ENCODE data around the gene CCNJL.
"Not testable (repeated sequence)": the region's sequence is repeated elsewhere in the genome, so short reads cannot be mapped to it uniquely, and the experiment has no call there.

Gene CCNJL

GRCh38 chr5:160253441-160253840, 58.9 kb downstream of the CCNJL start:
- DNase-seq (ENCODE audit: low spot score), result no peak

GRCh38 chr5:160252916-160253315, 59.4 kb downstream of the CCNJL start:
- no peak for TF ChIP-seq CTCF (IDR thresholded peaks at IDR 0.05; ENCODE audit: extremely low read depth, missing control alignments)
- no peak for DNase-seq (ENCODE audit: low spot score)

More at GRCh38 chr5:160253441-160253840, 58.9 kb downstream of the CCNJL start:
- TF ChIP-seq CTCF (IDR thresholded peaks at IDR 0.05; ENCODE audit: extremely low read depth, missing control alignments), result no peak

GRCh38 chr5:160251406-160252155, 60.8 kb downstream of the CCNJL start:
- no peak for DNase-seq (ENCODE audit: low spot score)
- TF ChIP-seq CTCF (IDR thresholded peaks at IDR 0.05; ENCODE audit: extremely low read depth, missing control alignments), result no peak

- no peak for TF ChIP-seq CTCF (IDR thresholded peaks at IDR 0.05; ENCODE audit: extremely low read depth, missing control alignments)
- no peak for DNase-seq (ENCODE audit: low spot score)
Measured at GRCh38 chr5:160250826-160251225, 61.5 kb downstream of the CCNJL start.

- no peak for DNase-seq (ENCODE audit: low spot score)
- no peak for TF ChIP-seq CTCF (IDR thresholded peaks at IDR 0.05; ENCODE audit: extremely low read depth, missing control alignments)
Measured at GRCh38 chr5:160250226-160250625, 62.1 kb downstream of the CCNJL start.

GRCh38 chr5:160249570-160249969, 62.8 kb downstream of the CCNJL start:
- DNase-seq (ENCODE audit: low spot score), result not testable (repeated sequence)

- DNase-seq (ENCODE audit: low spot score), result no peak
- TF ChIP-seq CTCF (IDR thresholded peaks at IDR 0.05; ENCODE audit: extremely low read depth, missing control alignments), result no peak
Measured at GRCh38 chr5:160245506-160246086, 66.8 kb downstream of the CCNJL start.

- no peak for TF ChIP-seq CTCF (IDR thresholded peaks at IDR 0.05; ENCODE audit: extremely low read depth, missing control alignments)
- DNase-seq (ENCODE audit: low spot score), result no peak
Measured at GRCh38 chr5:160242145-160242544, 70.2 kb downstream of the CCNJL start.
